Measurements from ENCODE around the gene TNPO3. TPM values are rescaled to one million over a fixed set of nuclear protein-coding genes. Genes with fewer than 3 reads are reported as not detected.

The TNPO3 gene
- total RNA-seq (31.4 TPM), polyA plus RNA-seq (ENCODE audit: insufficient read depth in 1 of 8, insufficient read length in 8 of 8, low replicate concordance in 1 of 8) (10 to 100 TPM; 24.9 to 32.7 (median 29.7) TPM)
- long read RNA-seq, donor 1, full-length matches to known transcripts, result 2 of 2 reads
- long read RNA-seq, donor 1, partial matches to known transcripts, result 0 of 2 reads
- long read RNA-seq, donor 1, other reads (novel, unspliced or antisense), result 0 of 2 reads
- long read RNA-seq, donor 2, result 0 reads
- long read RNA-seq, donor 3, full-length matches to known transcripts, result 2 of 2 reads
- long read RNA-seq, donor 3, partial matches to known transcripts, result 0 of 2 reads
- long read RNA-seq, donor 3, other reads (novel, unspliced or antisense), result 0 of 2 reads
- long read RNA-seq, donor 4, full-length matches to known transcripts, result 3 of 8 reads
- long read RNA-seq, donor 4, partial matches to known transcripts, result 5 of 8 reads
- long read RNA-seq, donor 4, other reads (novel, unspliced or antisense), result 0 of 8 reads
- long read RNA-seq, donor 5, full-length matches to known transcripts, result 2 of 22 reads
- long read RNA-seq, donor 5, partial matches to known transcripts, result 20 of 22 reads
- long read RNA-seq, donor 5, other reads (novel, unspliced or antisense), result 0 of 22 reads
- long read RNA-seq, donor 6, full-length matches to known transcripts, result 1 of 1 reads
- long read RNA-seq, donor 6, partial matches to known transcripts, result 0 of 1 reads
- long read RNA-seq, donor 6, other reads (novel, unspliced or antisense), result 0 of 1 reads
- long read RNA-seq, donor 7, full-length matches to known transcripts, result 3 of 10 reads
- long read RNA-seq, donor 7, partial matches to known transcripts, result 7 of 10 reads
- long read RNA-seq, donor 7, other reads (novel, unspliced or antisense), result 0 of 10 reads
- long read RNA-seq, donor 8, full-length matches to known transcripts, result 1 of 6 reads
- long read RNA-seq, donor 8, partial matches to known transcripts, result 5 of 6 reads
- long read RNA-seq, donor 8, other reads (novel, unspliced or antisense), result 0 of 6 reads
- long read RNA-seq, donor 9, full-length matches to known transcripts, result 3 of 15 reads
- long read RNA-seq, donor 9, partial matches to known transcripts, result 12 of 15 reads
- long read RNA-seq, donor 9, other reads (novel, unspliced or antisense), result 0 of 15 reads
- long read RNA-seq, donor 10, full-length matches to known transcripts, result 5 of 10 reads
- long read RNA-seq, donor 10, partial matches to known transcripts, result 5 of 10 reads
- long read RNA-seq, donor 10, other reads (novel, unspliced or antisense), result 0 of 10 reads
- long read RNA-seq, donor 11, full-length matches to known transcripts, result 5 of 21 reads
- long read RNA-seq, donor 11, partial matches to known transcripts, result 16 of 21 reads
- long read RNA-seq, donor 11, other reads (novel, unspliced or antisense), result 0 of 21 reads

- peak; percentile 97 for DNase-seq
- H3K36me3 ChIP-seq (ENCODE audit: control insufficient read depth, insufficient read depth, low read length), result no peaks in the 10 kb centered on the region
- under 1% methylated on average over 59 of the region's 59 CpGs for WGBS (ENCODE audit: insufficient coverage)
- H3K4me3 ChIP-seq (ENCODE audit: low read length), result peak within 1 kb of the TSS; percentile 98
- H3K9me3 ChIP-seq (replicated peaks; ENCODE audit: control insufficient read depth, low read depth, low read length), result no peaks in the 10 kb centered on the region
- H3K27me3 ChIP-seq (ENCODE audit: control insufficient read depth, insufficient read depth, low read length), result no peaks in the 10 kb centered on the region
- peaks cover 3% of the 10 kb centered on the region for H3K4me1 ChIP-seq (ENCODE audit: control insufficient read depth, insufficient read depth, low read length)
- H3K27ac ChIP-seq (ENCODE audit: low read length), result peak within 1 kb of the TSS; percentile 97
Observed at GRCh38 chr7:129054438-129055293, at the start of gene TNPO3. TSS of gene TNPO3 (minus strand) at chr7:129055111. CDS start at chr7:129054770, 341 bp downstream.

DNA sequence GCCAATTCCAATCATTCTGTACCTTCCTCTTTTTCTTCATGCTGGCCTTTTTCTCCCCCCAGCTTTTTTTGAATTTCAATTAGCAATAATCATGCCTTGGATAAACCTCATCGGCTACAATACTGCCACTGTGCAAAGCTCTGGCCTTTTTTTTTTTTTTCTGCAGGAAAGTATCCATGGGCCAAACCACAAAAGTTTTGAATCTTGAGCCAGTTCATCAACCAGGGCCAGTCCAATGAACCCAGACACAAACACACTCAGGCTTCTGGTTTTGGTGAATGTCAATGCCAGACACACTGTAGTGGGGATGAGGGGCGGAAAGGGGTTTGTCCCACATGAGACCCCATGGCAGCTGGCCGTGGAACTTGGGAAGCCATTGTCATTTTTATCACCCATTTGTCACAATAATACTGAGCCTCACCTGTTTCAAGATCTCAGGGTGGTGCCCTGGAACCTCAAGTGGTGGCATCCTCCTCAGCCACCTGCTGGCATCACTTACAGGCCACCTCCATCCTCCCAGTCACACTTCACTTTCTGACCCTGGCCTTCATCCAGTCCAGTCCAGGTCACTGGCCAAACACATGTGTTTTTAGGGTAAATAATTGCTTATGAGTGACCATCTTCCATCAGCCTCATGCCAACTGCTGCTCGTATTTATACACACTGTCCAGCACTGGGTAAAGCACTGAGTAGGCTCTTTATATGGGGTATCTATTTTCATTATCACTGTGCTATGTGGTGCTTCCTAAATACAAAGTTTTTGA is 48.8 kb upstream of the TNPO3 start:
- H3K27ac ChIP-seq (ENCODE audit: low read length), result no peak overlapping the region
- 75% methylated on average over 2 of the region's 4 CpGs for WGBS (ENCODE audit: insufficient coverage)
- H3K36me3 ChIP-seq (ENCODE audit: control insufficient read depth, insufficient read depth, low read length), result no peaks in the 10 kb centered on the region
- no peaks in the 10 kb centered on the region for H3K9me3 ChIP-seq (replicated peaks; ENCODE audit: control insufficient read depth, low read depth, low read length)
- no peaks in the 10 kb centered on the region for H3K27me3 ChIP-seq (ENCODE audit: control insufficient read depth, insufficient read depth, low read length)
- DNase-seq, result no peak
- no peak overlapping the region for H3K4me3 ChIP-seq (ENCODE audit: low read length)
- H3K4me1 ChIP-seq (ENCODE audit: control insufficient read depth, insufficient read depth, low read length), result peaks cover 7% of the 10 kb centered on the region

GRCh38 chr7:129101746-129102145 is 46.8 kb upstream of the TNPO3 start:
- DNase-seq, result no peak
- 54% methylated on average over 4 of the region's 6 CpGs for WGBS (ENCODE audit: insufficient coverage)
- H3K27me3 ChIP-seq (ENCODE audit: control insufficient read depth, insufficient read depth, low read length), result no peaks in the 10 kb centered on the region
- peaks cover 7% of the 10 kb centered on the region for H3K4me1 ChIP-seq (ENCODE audit: control insufficient read depth, insufficient read depth, low read length)
- no peaks in the 10 kb centered on the region for H3K9me3 ChIP-seq (replicated peaks; ENCODE audit: control insufficient read depth, low read depth, low read length)
- no peaks in the 10 kb centered on the region for H3K36me3 ChIP-seq (ENCODE audit: control insufficient read depth, insufficient read depth, low read length)
- no peak overlapping the region for H3K27ac ChIP-seq (ENCODE audit: low read length)
- no peak overlapping the region for H3K4me3 ChIP-seq (ENCODE audit: low read length)

DNA sequence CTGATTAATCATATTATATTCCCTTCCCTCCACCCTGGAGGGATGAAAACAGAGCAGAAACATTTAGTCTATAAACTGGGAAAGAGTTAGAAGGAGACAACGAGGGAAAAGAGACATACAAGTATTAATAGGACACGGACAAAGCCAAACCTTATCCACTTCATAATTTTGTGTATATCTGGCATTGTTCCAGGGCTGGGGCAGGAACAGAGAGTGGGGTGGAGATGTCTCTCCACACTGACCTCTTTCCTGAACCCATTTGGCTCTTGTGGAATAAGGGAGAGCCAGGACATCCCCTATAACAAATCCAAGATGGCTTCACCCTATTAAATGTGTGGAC is 45.9 kb upstream of the TNPO3 start:
- H3K4me3 ChIP-seq (ENCODE audit: low read length), result no peak overlapping the region
- peaks cover 7% of the 10 kb centered on the region for H3K4me1 ChIP-seq (ENCODE audit: control insufficient read depth, insufficient read depth, low read length)
- no peak overlapping the region for H3K27ac ChIP-seq (ENCODE audit: low read length)
- H3K9me3 ChIP-seq (replicated peaks; ENCODE audit: control insufficient read depth, low read depth, low read length), result no peaks in the 10 kb centered on the region
- peaks cover 2% of the 10 kb centered on the region for H3K27me3 ChIP-seq (ENCODE audit: control insufficient read depth, insufficient read depth, low read length)
- no CpG with 5 or more reads among the region's 2 CpGs for WGBS (ENCODE audit: insufficient coverage)
- no peaks in the 10 kb centered on the region for H3K36me3 ChIP-seq (ENCODE audit: control insufficient read depth, insufficient read depth, low read length)
- DNase-seq, result no peak

DNA sequence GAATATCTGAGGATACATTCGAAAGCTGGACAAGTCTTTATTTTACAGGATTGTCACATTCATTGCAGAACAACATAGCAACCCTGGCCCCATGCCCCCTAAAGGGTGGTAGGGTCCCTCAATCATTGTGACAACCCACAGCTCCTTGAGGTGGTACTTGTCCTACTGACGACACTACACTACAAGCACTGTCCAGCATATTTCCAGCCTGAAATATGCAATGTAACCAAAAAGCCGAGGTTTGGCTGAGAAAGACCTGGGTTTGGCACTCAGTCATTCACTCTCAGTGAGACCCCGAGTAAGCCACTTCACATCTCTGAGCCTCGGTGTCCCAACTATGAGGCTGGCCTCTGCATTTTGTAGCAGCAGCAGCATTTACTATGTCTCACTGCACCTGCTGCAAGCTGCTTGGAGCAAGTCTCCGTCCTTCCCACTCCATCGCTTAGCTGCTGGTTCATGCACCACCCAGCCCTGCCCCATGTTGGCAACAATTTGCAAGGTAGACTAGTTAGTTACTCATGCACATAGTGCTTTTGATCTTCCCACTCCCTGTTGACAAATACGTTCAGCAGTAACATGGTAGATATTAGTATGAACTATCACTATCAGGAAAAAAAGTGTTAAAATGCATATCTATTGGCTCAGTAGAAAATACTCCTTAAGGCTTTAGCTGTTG is 43.6 kb upstream of the TNPO3 start:
- Histone ChIP-seq H3K4me1 (ENCODE audit: control insufficient read depth, insufficient read depth, low read length) (peaks cover 7% of the 10 kb centered on the region), H3K36me3 (ENCODE audit: control insufficient read depth, insufficient read depth, low read length) (no peaks in the 10 kb centered on the region), H3K4me3 (ENCODE audit: low read length) (no peak overlapping the region), H3K27me3 (ENCODE audit: control insufficient read depth, insufficient read depth, low read length) (peaks cover 2% of the 10 kb centered on the region), H3K27ac (ENCODE audit: low read length) (no peak overlapping the region), H3K9me3 (replicated peaks; ENCODE audit: control insufficient read depth, low read depth, low read length) (no peaks in the 10 kb centered on the region)
- no peak for DNase-seq
- WGBS (ENCODE audit: insufficient coverage), result 78% methylated on average over 6 of the region's 8 CpGs

DNA sequence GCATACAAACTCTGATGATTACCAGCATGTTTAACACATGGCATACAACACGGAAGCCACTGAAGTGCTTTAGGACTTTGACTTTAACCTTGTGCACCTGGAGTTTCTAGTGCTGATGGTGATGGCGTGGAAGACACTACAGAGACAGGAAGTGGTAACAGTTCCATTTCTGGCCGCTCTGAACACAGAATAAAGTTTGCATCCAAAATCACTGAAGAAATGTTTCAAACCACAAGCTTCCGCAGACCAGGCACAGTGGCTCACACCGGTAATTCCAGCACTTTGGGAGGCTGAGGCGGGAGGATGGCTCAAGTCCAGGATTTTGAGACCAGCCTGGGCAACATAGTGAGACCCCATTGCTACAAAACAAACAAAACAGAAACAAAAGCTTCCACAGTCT is 40.3 kb upstream of the TNPO3 start:
- H3K36me3 ChIP-seq (ENCODE audit: control insufficient read depth, insufficient read depth, low read length), result no peaks in the 10 kb centered on the region
- H3K9me3 ChIP-seq (replicated peaks; ENCODE audit: control insufficient read depth, low read depth, low read length), result no peaks in the 10 kb centered on the region
- H3K27me3 ChIP-seq (ENCODE audit: control insufficient read depth, insufficient read depth, low read length), result peaks cover 2% of the 10 kb centered on the region
- no peak overlapping the region for H3K4me3 ChIP-seq (ENCODE audit: low read length)
- no peak for DNase-seq
- peaks cover 4% of the 10 kb centered on the region for H3K4me1 ChIP-seq (ENCODE audit: control insufficient read depth, insufficient read depth, low read length)
- no peak overlapping the region for H3K27ac ChIP-seq (ENCODE audit: low read length)
- WGBS (ENCODE audit: insufficient coverage), result 67% methylated on average over 1 of the region's 6 CpGs

- Histone ChIP-seq H3K27me3 (ENCODE audit: control insufficient read depth, insufficient read depth, low read length) (peaks cover 6% of the 10 kb centered on the region), H3K36me3 (ENCODE audit: control insufficient read depth, insufficient read depth, low read length) (no peaks in the 10 kb centered on the region), H3K4me1 (ENCODE audit: control insufficient read depth, insufficient read depth, low read length) (peaks cover 4% of the 10 kb centered on the region), H3K9me3 (replicated peaks; ENCODE audit: control insufficient read depth, low read depth, low read length) (no peaks in the 10 kb centered on the region), H3K4me3 (ENCODE audit: low read length) (no peak overlapping the region), H3K27ac (ENCODE audit: low read length) (no peak overlapping the region)
- no peak for DNase-seq
- 63% methylated on average over 2 of the region's 5 CpGs for WGBS (ENCODE audit: insufficient coverage)
Observed at GRCh38 chr7:129094501-129094900, 39.6 kb upstream of the TNPO3 start.

DNA sequence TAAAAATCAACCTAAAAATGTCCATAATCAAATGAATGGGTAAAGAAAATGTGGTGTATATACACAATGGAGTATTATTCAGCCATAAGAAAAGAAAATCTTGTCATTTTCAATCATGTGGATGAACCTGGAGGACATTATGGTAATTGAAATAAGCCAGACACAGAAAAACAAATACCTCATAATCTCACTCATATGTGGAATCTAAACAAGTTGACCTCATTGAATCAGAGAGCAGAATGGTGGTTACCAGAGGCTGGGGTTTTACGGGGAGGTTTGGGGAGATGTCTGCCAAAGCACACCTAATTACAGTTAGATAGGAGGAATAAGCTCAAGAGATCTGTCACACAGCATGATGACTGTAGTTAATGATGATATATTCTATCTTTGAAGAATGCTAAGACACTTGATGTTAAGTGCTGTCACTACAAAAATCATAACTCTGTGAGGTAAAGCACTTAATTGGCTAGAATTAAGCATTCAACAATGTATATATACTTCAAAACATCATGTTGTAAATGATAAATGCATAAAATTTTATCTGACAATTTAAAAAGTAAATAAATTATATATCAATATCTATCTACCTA is 39.1 kb upstream of the TNPO3 start:
- H3K36me3 ChIP-seq (ENCODE audit: control insufficient read depth, insufficient read depth, low read length), result no peaks in the 10 kb centered on the region
- WGBS (ENCODE audit: insufficient coverage), result no CpG with 5 or more reads among the region's 1 CpG

More for the DNA sequence above, 39.1 kb upstream of the TNPO3 start:
- no peak overlapping the region for H3K4me3 ChIP-seq (ENCODE audit: low read length)
- no peaks in the 10 kb centered on the region for H3K9me3 ChIP-seq (replicated peaks; ENCODE audit: control insufficient read depth, low read depth, low read length)
- peaks cover 6% of the 10 kb centered on the region for H3K27me3 ChIP-seq (ENCODE audit: control insufficient read depth, insufficient read depth, low read length)
- H3K27ac ChIP-seq (ENCODE audit: low read length), result no peak overlapping the region
- peaks cover 4% of the 10 kb centered on the region for H3K4me1 ChIP-seq (ENCODE audit: control insufficient read depth, insufficient read depth, low read length)
- DNase-seq, result no peak
